ENCODE results near the gene NT5M.
"Not testable (repeated sequence)": the region's sequence is repeated elsewhere in the genome, so short reads cannot be mapped to it uniquely, and the experiment has no call there.

NT5M gene

GRCh38 chr17:17382971-17383370 is 79.8 kb downstream of the NT5M start:
- Histone ChIP-seq H3K27me3 (ENCODE audit: control insufficient read depth in 5 of 5, insufficient read depth in 4 of 5, low read length in 5 of 5) (no peaks in the 10 kb centered on the region), H3K4me1 (ENCODE audit: control insufficient read depth in 5 of 5, insufficient read depth in 5 of 5, low read length in 5 of 5) (peaks cover 2 to 5% (median 4%) of the 10 kb centered on the region in 5 donors), H3K4me3 (ENCODE audit: low read depth in 1 of 5, low read length in 5 of 5) (no peak overlapping the region), H3K9ac (ENCODE audit: low read length in 5 of 5) (no peak overlapping the region), H3K27ac (ENCODE audit: low read depth, low read length) (no peak overlapping the region), H3K9me3 (ENCODE audit: control insufficient read depth in 5 of 5, low read length in 5 of 5) (no peaks in the 10 kb centered on the region), H3K36me3 (ENCODE audit: control insufficient read depth in 5 of 5, insufficient read depth in 5 of 5, low read length in 5 of 5) (no peaks in the 10 kb centered on the region)

GRCh38 chr17:17383431-17384290 is 80.5 kb downstream of the NT5M start:
- not testable (repeated sequence) for H3K36me3 ChIP-seq (ENCODE audit: control insufficient read depth in 5 of 5, insufficient read depth in 5 of 5, low read length in 5 of 5); H3K27ac ChIP-seq (ENCODE audit: low read depth, low read length); H3K27me3 ChIP-seq (ENCODE audit: control insufficient read depth in 5 of 5, insufficient read depth in 4 of 5, low read length in 5 of 5); H3K9ac ChIP-seq (ENCODE audit: low read length in 5 of 5); H3K4me3 ChIP-seq (ENCODE audit: low read depth in 1 of 5, low read length in 5 of 5); H3K9me3 ChIP-seq (ENCODE audit: control insufficient read depth in 5 of 5, low read length in 5 of 5)
- peaks cover 2 to 12% (median 10%) of the 10 kb centered on the region in 5 donors for H3K4me1 ChIP-seq (ENCODE audit: control insufficient read depth in 5 of 5, insufficient read depth in 5 of 5, low read length in 5 of 5)

- H3K27ac ChIP-seq (ENCODE audit: low read depth, low read length) = no peak overlapping the region
- H3K4me1 ChIP-seq (ENCODE audit: control insufficient read depth in 5 of 5, insufficient read depth in 5 of 5, low read length in 5 of 5) = peaks cover 2 to 15% (median 10%) of the 10 kb centered on the region in 5 donors
- H3K36me3 ChIP-seq (ENCODE audit: control insufficient read depth in 5 of 5, insufficient read depth in 5 of 5, low read length in 5 of 5) = no peaks in the 10 kb centered on the region
- no peaks in the 10 kb centered on the region for H3K9me3 ChIP-seq (ENCODE audit: control insufficient read depth in 5 of 5, low read length in 5 of 5)
- no peak overlapping the region for H3K9ac ChIP-seq (ENCODE audit: low read length in 5 of 5)
- H3K4me3 ChIP-seq (ENCODE audit: low read depth in 1 of 5, low read length in 5 of 5) = no peak overlapping the region
- H3K27me3 ChIP-seq (ENCODE audit: control insufficient read depth in 5 of 5, insufficient read depth in 4 of 5, low read length in 5 of 5) = no peaks in the 10 kb centered on the region
These were observed 81.1 kb downstream of the NT5M start for GRCh38 chr17:17384291-17384615.

- Histone ChIP-seq H3K9ac (ENCODE audit: low read length in 5 of 5) (no peak overlapping the region), H3K36me3 (ENCODE audit: control insufficient read depth in 5 of 5, insufficient read depth in 5 of 5, low read length in 5 of 5) (no peaks in the 10 kb centered on the region), H3K27me3 (ENCODE audit: control insufficient read depth in 5 of 5, insufficient read depth in 4 of 5, low read length in 5 of 5) (no peaks in the 10 kb centered on the region), H3K4me1 (ENCODE audit: control insufficient read depth in 5 of 5, insufficient read depth in 5 of 5, low read length in 5 of 5) (peaks cover 2 to 15% (median 10%) of the 10 kb centered on the region in 5 donors), H3K4me3 (ENCODE audit: low read depth in 1 of 5, low read length in 5 of 5) (no peak overlapping the region), H3K9me3 (ENCODE audit: control insufficient read depth in 5 of 5, low read length in 5 of 5) (no peaks in the 10 kb centered on the region), H3K27ac (ENCODE audit: low read depth, low read length) (no peak overlapping the region)
These were observed 81.8 kb downstream of the NT5M start for GRCh38 chr17:17384961-17385360.

- H3K9me3 ChIP-seq (ENCODE audit: control insufficient read depth in 5 of 5, low read length in 5 of 5) = no peaks in the 10 kb centered on the region
- H3K27ac ChIP-seq (ENCODE audit: low read depth, low read length) = no peak overlapping the region
- peaks cover 2 to 15% (median 10%) of the 10 kb centered on the region in 5 donors for H3K4me1 ChIP-seq (ENCODE audit: control insufficient read depth in 5 of 5, insufficient read depth in 5 of 5, low read length in 5 of 5)
- no peak overlapping the region for H3K9ac ChIP-seq (ENCODE audit: low read length in 5 of 5)
- no peak overlapping the region for H3K4me3 ChIP-seq (ENCODE audit: low read depth in 1 of 5, low read length in 5 of 5)
- H3K27me3 ChIP-seq (ENCODE audit: control insufficient read depth in 5 of 5, insufficient read depth in 4 of 5, low read length in 5 of 5) = no peaks in the 10 kb centered on the region
- H3K36me3 ChIP-seq (ENCODE audit: control insufficient read depth in 5 of 5, insufficient read depth in 5 of 5, low read length in 5 of 5) = no peaks in the 10 kb centered on the region
These were observed 82.3 kb downstream of the NT5M start for GRCh38 chr17:17385491-17385890.

GRCh38 chr17:17386094-17386800 is 83.1 kb downstream of the NT5M start:
- H3K4me3 ChIP-seq (ENCODE audit: low read depth in 1 of 5, low read length in 5 of 5) = no peak overlapping the region

GRCh38 chr17:17387017-17387497 is 83.9 kb downstream of the NT5M start:
- peaks cover 0 to 3% (median 0%) of the 10 kb centered on the region in 5 donors for H3K9me3 ChIP-seq (ENCODE audit: control insufficient read depth in 5 of 5, low read length in 5 of 5)
- H3K4me3 ChIP-seq (ENCODE audit: low read depth in 1 of 5, low read length in 5 of 5) = no peak overlapping the region
- H3K27ac ChIP-seq (ENCODE audit: low read depth, low read length) = no peak overlapping the region
- no peaks in the 10 kb centered on the region for H3K36me3 ChIP-seq (ENCODE audit: control insufficient read depth in 5 of 5, insufficient read depth in 5 of 5, low read length in 5 of 5)
- no peak overlapping the region for H3K9ac ChIP-seq (ENCODE audit: low read length in 5 of 5)
- no peaks in the 10 kb centered on the region for H3K27me3 ChIP-seq (ENCODE audit: control insufficient read depth in 5 of 5, insufficient read depth in 4 of 5, low read length in 5 of 5)
- H3K4me1 ChIP-seq (ENCODE audit: control insufficient read depth in 5 of 5, insufficient read depth in 5 of 5, low read length in 5 of 5) = peaks cover 2 to 15% (median 10%) of the 10 kb centered on the region in 5 donors

More at GRCh38 chr17:17386094-17386800, 83.1 kb downstream of the NT5M start:
- Histone ChIP-seq H3K27me3 (ENCODE audit: control insufficient read depth in 5 of 5, insufficient read depth in 4 of 5, low read length in 5 of 5) (no peaks in the 10 kb centered on the region), H3K9ac (ENCODE audit: low read length in 5 of 5) (no peak overlapping the region), H3K9me3 (ENCODE audit: control insufficient read depth in 5 of 5, low read length in 5 of 5) (no peaks in the 10 kb centered on the region), H3K4me1 (ENCODE audit: control insufficient read depth in 5 of 5, insufficient read depth in 5 of 5, low read length in 5 of 5) (peaks cover 2 to 15% (median 10%) of the 10 kb centered on the region in 5 donors), H3K36me3 (ENCODE audit: control insufficient read depth in 5 of 5, insufficient read depth in 5 of 5, low read length in 5 of 5) (no peaks in the 10 kb centered on the region), H3K27ac (ENCODE audit: low read depth, low read length) (no peak overlapping the region)

GRCh38 chr17:17387498-17388362 is 84.6 kb downstream of the NT5M start:
- Histone ChIP-seq H3K9me3 (ENCODE audit: control insufficient read depth in 5 of 5, low read length in 5 of 5) (peaks cover 0 to 3% (median 0%) of the 10 kb centered on the region in 5 donors), H3K27ac (ENCODE audit: low read depth, low read length) (no peak overlapping the region), H3K9ac (ENCODE audit: low read length in 5 of 5) (no peak overlapping the region), H3K4me1 (ENCODE audit: control insufficient read depth in 5 of 5, insufficient read depth in 5 of 5, low read length in 5 of 5) (peaks cover 2 to 15% (median 10%) of the 10 kb centered on the region in 5 donors), H3K4me3 (ENCODE audit: low read depth in 1 of 5, low read length in 5 of 5) (no peak overlapping the region), H3K27me3 (ENCODE audit: control insufficient read depth in 5 of 5, insufficient read depth in 4 of 5, low read length in 5 of 5) (no peaks in the 10 kb centered on the region), H3K36me3 (ENCODE audit: control insufficient read depth in 5 of 5, insufficient read depth in 5 of 5, low read length in 5 of 5) (no peaks in the 10 kb centered on the region)

GRCh38 chr17:17388657-17389496 is 85.7 kb downstream of the NT5M start:
- Histone ChIP-seq H3K9ac (ENCODE audit: low read length in 5 of 5) (no peak overlapping the region), H3K4me1 (ENCODE audit: control insufficient read depth in 5 of 5, insufficient read depth in 5 of 5, low read length in 5 of 5) (peaks cover 2 to 15% (median 10%) of the 10 kb centered on the region in 5 donors), H3K9me3 (ENCODE audit: control insufficient read depth in 5 of 5, low read length in 5 of 5) (peaks cover 0 to 3% (median 0%) of the 10 kb centered on the region in 5 donors), H3K27me3 (ENCODE audit: control insufficient read depth in 5 of 5, insufficient read depth in 4 of 5, low read length in 5 of 5) (no peaks in the 10 kb centered on the region), H3K27ac (ENCODE audit: low read depth, low read length) (no peak overlapping the region), H3K36me3 (ENCODE audit: control insufficient read depth in 5 of 5, insufficient read depth in 5 of 5, low read length in 5 of 5) (no peaks in the 10 kb centered on the region), H3K4me3 (ENCODE audit: low read depth in 1 of 5, low read length in 5 of 5) (no peak overlapping the region)
